BLaER1 treated with 17β-estradiol and CSF1 and Interleukin-3, amounts not matched to agents 10 nM and 100 nM (cell line): ENCODE results near the gene CC2D2B.
A peak's percentile ranks its signal among the peaks of the same experiment; 100 is the strongest.

Source experiments
- H3K27ac ChIP-seq, 11 experiments: shearing (Covaris generic); formaldehyde crosslinking; 2 replicates each; pipeline ENCODE4 v1.8.1; 2022
- H3K27me3 ChIP-seq, 11 experiments: shearing (Covaris generic); formaldehyde crosslinking; 2 replicates each; pipeline ENCODE4 v1.8.1; 2022
- H3K36me3 ChIP-seq, 11 experiments: shearing (Covaris generic); formaldehyde crosslinking; 2 replicates each; pipeline ENCODE4 v1.8.1; 2022
- H3K4me1 ChIP-seq, 10 experiments: shearing (Covaris generic); formaldehyde crosslinking; 2 replicates each; pipeline ENCODE4 v1.8.1; 2022
- H3K4me2 ChIP-seq, 11 experiments: shearing (Covaris generic); formaldehyde crosslinking; 2 replicates each; pipeline ENCODE4 v1.8.1; 2022
- H3K4me3 ChIP-seq, 10 experiments: shearing (Covaris generic); formaldehyde crosslinking; 2 replicates each; pipeline ENCODE4 v1.8.1; 2022
- H3K9ac ChIP-seq, 11 experiments: shearing (Covaris generic); formaldehyde crosslinking; 2 replicates each; pipeline ENCODE4 v1.8.1; 2022
- H3K9me3 ChIP-seq, 11 experiments: shearing (Covaris generic); formaldehyde crosslinking; replicated peaks in 1 of 11; 2 replicates each; pipeline ENCODE4 v1.8.1; 2022
- H4K20me1 ChIP-seq, 11 experiments: shearing (Covaris generic); formaldehyde crosslinking; 2 replicates each; pipeline ENCODE4 v1.8.1; 2022
- Cebpa-rat ChIP-seq, 11 experiments: shearing (Covaris generic); IDR thresholded peaks; 2 replicates each; pipeline ENCODE4 v1.8.1; 2022

The CC2D2B gene

GRCh38 chr10:95907456-95908253, at the start of gene CC2D2B:
CC2D2B (plus strand) TSS chr10:95907975; CDS start chr10:95911324, 3,349 bp downstream.
- Histone ChIP-seq H3K36me3 (peaks cover 0 to 31% (median 9%) of the 10 kb centered on the region in 11 experiments; a peak in 12 of 22 replicates), H3K4me1 (peaks cover 7 to 32% (median 16%) of the 10 kb centered on the region in 10 experiments), H3K27ac (peak within 1 kb of the TSS in 10 of 11 experiments; percentile 38 to 81 (median 72); a peak in 20 of 22 replicates), H3K9ac (peak within 1 kb of the TSS; percentile 70 to 83 (median 78)), H3K27me3 (peaks cover 9 to 24% (median 16%) of the 10 kb centered on the region in 11 experiments; a peak in 17 of 22 replicates), H3K4me2 (peak within 1 kb of the TSS; percentile 78 to 94 (median 83)), H3K9me3 (peaks cover 0 to 5% (median 0%) of the 10 kb centered on the region in 11 experiments; a peak in 4 of 22 replicates), H3K4me3 (peak within 1 kb of the TSS; percentile 66 to 77 (median 73)), H4K20me1 (no peaks in the 10 kb centered on the region)
- no peak for TF ChIP-seq Cebpa-rat (IDR thresholded peaks at IDR 0.05)

- Histone ChIP-seq H3K27me3 (no peaks in the 10 kb centered on the region), H3K36me3 (no peaks in the 10 kb centered on the region), H3K9ac (no peak overlapping the region), H3K27ac (no peak overlapping the region), H3K4me1 (peaks cover 0 to 8% (median 6%) of the 10 kb centered on the region in 10 experiments; a peak in 11 of 20 replicates), H3K4me3 (no peak overlapping the region), H3K9me3 (no peaks in the 10 kb centered on the region; a peak in 1 of 22 replicates), H3K4me2 (no peak overlapping the region), H4K20me1 (no peaks in the 10 kb centered on the region)
- TF ChIP-seq Cebpa-rat (IDR thresholded peaks at IDR 0.05), result no peak
These were observed 47.4 kb upstream of the CC2D2B start for GRCh38 chr10:95860166-95860940.

DNA sequence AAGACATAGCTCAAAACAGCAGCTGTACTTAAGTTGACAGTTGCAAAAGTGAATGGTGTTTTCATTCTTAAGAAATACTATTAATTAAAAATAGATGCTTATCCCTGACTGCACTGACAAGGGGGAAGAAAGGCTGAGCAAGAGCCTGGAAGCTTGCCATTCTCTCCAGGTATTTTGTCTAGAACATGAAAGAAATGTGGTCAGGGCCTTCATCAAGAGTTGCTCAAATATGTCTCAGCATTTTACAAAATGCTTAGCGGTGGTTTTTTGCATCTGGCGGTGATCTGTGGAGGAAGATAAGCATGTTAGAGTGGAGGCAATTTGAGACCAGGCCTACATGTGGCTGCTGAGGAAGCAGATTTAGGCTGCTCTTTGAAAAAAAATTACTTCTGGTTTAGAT, 46.4 kb upstream of the CC2D2B start:
- Histone ChIP-seq H3K27ac (no peak overlapping the region), H4K20me1 (no peaks in the 10 kb centered on the region), H3K36me3 (no peaks in the 10 kb centered on the region), H3K27me3 (no peaks in the 10 kb centered on the region), H3K4me1 (peaks cover 0 to 14% (median 8%) of the 10 kb centered on the region in 10 experiments; a peak in 11 of 20 replicates), H3K4me2 (no peak overlapping the region), H3K9me3 (no peaks in the 10 kb centered on the region; a peak in 1 of 22 replicates), H3K9ac (no peak overlapping the region), H3K4me3 (no peak overlapping the region)
- no peak for TF ChIP-seq Cebpa-rat (IDR thresholded peaks at IDR 0.05)

DNA sequence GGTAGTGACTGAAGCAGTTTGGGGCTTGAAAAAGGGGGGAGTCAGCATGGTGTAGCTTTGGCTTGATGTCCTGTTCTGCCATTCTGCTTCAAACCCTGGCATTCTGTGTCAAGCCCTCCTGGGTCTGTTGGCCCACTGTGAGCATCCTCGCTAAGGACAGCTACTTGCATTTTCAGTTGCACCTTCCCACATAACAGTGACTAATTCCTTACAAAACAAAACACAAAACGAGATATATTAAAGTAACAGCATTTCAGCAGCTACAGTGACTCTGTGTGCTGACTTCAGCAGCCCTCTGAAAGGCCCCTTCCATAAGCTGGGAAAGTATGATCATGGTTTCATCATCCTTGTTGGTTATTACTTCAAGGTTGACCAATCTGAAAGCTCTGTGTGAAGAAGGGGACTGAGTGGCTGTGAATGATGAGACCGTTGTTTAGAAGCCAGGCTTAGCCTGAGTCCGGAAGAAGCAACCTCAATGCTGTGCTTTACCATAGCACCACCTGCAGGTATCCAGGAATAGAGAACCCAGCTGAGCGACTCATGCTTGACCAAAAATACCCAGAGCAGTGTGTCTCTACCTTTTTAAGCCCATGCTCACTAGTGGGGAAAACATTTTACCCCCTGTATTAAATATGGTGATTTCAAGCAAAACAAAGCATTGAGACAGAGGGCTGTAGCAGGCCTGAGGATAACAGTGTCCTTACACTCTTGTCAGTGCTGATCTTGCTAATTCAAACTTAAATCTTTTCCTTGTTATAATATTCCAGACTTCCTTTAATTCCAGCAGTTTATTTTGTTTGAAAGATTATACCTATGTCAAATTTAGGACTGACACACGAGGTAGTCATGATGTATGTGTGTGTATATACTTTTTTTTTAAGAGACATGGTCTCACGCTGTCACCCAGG, 42.6 kb upstream of the CC2D2B start:
- Histone ChIP-seq H3K4me3 (no peak overlapping the region), H3K36me3 (peaks cover 0 to 13% (median 0%) of the 10 kb centered on the region in 11 experiments; a peak in 2 of 22 replicates), H3K4me2 (peak overlapping the region in 8 of 11 experiments; percentile 2 to 38 (median 28); a peak in 11 of 22 replicates), H3K9me3 (no peaks in the 10 kb centered on the region), H3K9ac (0 out of 22 replicates have a peak overlapping the region, but pooled peaks of 1 of the 11 experiments have one; percentile 20), H3K27me3 (no peaks in the 10 kb centered on the region), H4K20me1 (no peaks in the 10 kb centered on the region), H3K27ac (peak overlapping the region in 6 of 11 experiments; percentile 13 to 52 (median 32); a peak in 7 of 22 replicates), H3K4me1 (peaks cover 0 to 14% (median 8%) of the 10 kb centered on the region in 10 experiments; a peak in 11 of 20 replicates)
- TF ChIP-seq Cebpa-rat (IDR thresholded peaks at IDR 0.05), result no peak

GRCh38 chr10:95865814-95866466, 41.8 kb upstream of the CC2D2B start:
- H3K4me2 ChIP-seq, result peak overlapping the region in 3 of 11 experiments; percentile 21 to 36 (median 23); a peak in 3 of 22 replicates
- no peaks in the 10 kb centered on the region for H3K27me3 ChIP-seq
- peaks cover 0 to 14% (median 8%) of the 10 kb centered on the region in 10 experiments; a peak in 11 of 20 replicates for H3K4me1 ChIP-seq
- no peaks in the 10 kb centered on the region for H4K20me1 ChIP-seq
- no peak overlapping the region for H3K27ac ChIP-seq
- no peak overlapping the region for H3K9ac ChIP-seq
- no peak for TF ChIP-seq Cebpa-rat (IDR thresholded peaks at IDR 0.05)
- H3K36me3 ChIP-seq, result peaks cover 0 to 13% (median 0%) of the 10 kb centered on the region in 11 experiments; a peak in 4 of 22 replicates
- H3K9me3 ChIP-seq, result no peaks in the 10 kb centered on the region
- H3K4me3 ChIP-seq, result no peak overlapping the region

DNA sequence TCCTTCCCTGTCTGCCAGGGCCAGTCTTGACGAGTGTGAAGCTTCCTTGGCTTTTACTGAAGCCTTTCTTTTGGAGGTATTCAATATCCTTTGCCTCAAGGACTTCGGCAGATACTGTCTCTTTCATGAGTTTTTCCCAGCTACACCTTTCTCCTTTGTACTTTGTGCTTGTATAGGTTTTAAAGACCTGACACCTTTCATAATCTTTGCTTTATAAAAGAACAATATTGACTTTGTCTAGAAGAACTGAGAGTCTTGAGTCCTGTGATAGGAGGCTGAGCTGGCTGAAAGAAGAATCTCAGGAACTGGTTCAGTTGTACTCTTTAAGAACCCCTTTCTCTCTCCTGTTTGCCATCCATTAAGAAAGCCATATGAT, 41.3 kb upstream of the CC2D2B start:
- Histone ChIP-seq H3K4me3 (no peak overlapping the region), H3K4me1 (peaks cover 0 to 14% (median 8%) of the 10 kb centered on the region in 10 experiments; a peak in 11 of 20 replicates), H3K4me2 (no peak overlapping the region), H3K27ac (no peak overlapping the region), H3K36me3 (peaks cover 0 to 13% (median 0%) of the 10 kb centered on the region in 11 experiments; a peak in 4 of 22 replicates), H3K27me3 (no peaks in the 10 kb centered on the region), H3K9ac (no peak overlapping the region), H3K9me3 (no peaks in the 10 kb centered on the region), H4K20me1 (no peaks in the 10 kb centered on the region)
- no peak for TF ChIP-seq Cebpa-rat (IDR thresholded peaks at IDR 0.05)

GRCh38 chr10:95867866-95868265, 39.9 kb upstream of the CC2D2B start:
- Histone ChIP-seq H3K36me3 (peaks cover 0 to 25% (median 10%) of the 10 kb centered on the region in 11 experiments; a peak in 14 of 22 replicates), H3K4me1 (peaks cover 0 to 14% (median 8%) of the 10 kb centered on the region in 10 experiments; a peak in 11 of 20 replicates), H4K20me1 (no peaks in the 10 kb centered on the region), H3K4me3 (no peak overlapping the region), H3K9ac (no peak overlapping the region), H3K4me2 (no peak overlapping the region), H3K9me3 (0 out of 22 replicates have a peak, but pooled peaks cover 0 to under 1% (median 0%) of the 10 kb centered on the region in 11 experiments), H3K27me3 (no peaks in the 10 kb centered on the region), H3K27ac (no peak overlapping the region)
- no peak for TF ChIP-seq Cebpa-rat (IDR thresholded peaks at IDR 0.05)
